Neural crest cell (in vitro differentiated cells): ENCODE measurements around the gene PCP2. TPM values are rescaled to one million over a fixed set of nuclear protein-coding genes. Genes with fewer than 3 reads are reported as not detected.

ENCODE experiments used
- DNase-seq: peaks from one replicate; pipeline ENCODE4 v3.0.0; 2021; ENCODE audit warnings: low read depth, mixed read lengths, low spot score
- H3K27ac Mint-ChIP-seq: one replicate; pipeline ENCODE4 v1.8.0; 2021; ENCODE audit warnings: mild to moderate bottlenecking, mixed read lengths; ENCODE audit not compliant: unreplicated experiment
- H3K27me3 Mint-ChIP-seq: 2 replicates; pipeline ENCODE4 v1.8.0; 2021; ENCODE audit warnings: low read depth, mild to moderate bottlenecking, mixed read lengths
- H3K36me3 Mint-ChIP-seq: 2 replicates; pipeline ENCODE4 v1.8.0; 2021; ENCODE audit warnings: low read depth, mild to moderate bottlenecking, mixed read lengths
- H3K4me1 Mint-ChIP-seq: 2 replicates; pipeline ENCODE4 v1.8.0; 2021; ENCODE audit warnings: mixed read lengths
- H3K4me3 Mint-ChIP-seq: one replicate; pipeline ENCODE4 v1.8.0; 2021; ENCODE audit warnings: mild to moderate bottlenecking, mixed read lengths
- H3K9me3 Mint-ChIP-seq: 2 replicates; pipeline ENCODE4 v1.8.0; 2021; ENCODE audit warnings: mixed read lengths
- CTCF ChIP-seq: fragments of 200-600 bp; sonication (generic); conservative IDR thresholded peaks from 2 replicates; pipeline ENCODE4 v1.5.0; 2021; ENCODE audit warnings: antibody characterized with exemption, mild to moderate bottlenecking
- total RNA-seq: library from RNA; stranded (reverse); gene quantifications from 2 replicates; pipeline ENCODE4 v1.2.1, GENCODE V29; 2021

Gene PCP2
- total RNA-seq, 1 donor from 2014 or later, result not detected

- H3K36me3 Mint-ChIP-seq, result no peaks in the 10 kb centered on the region
- H3K4me1 Mint-ChIP-seq, result no peaks in the 10 kb centered on the region
- no peak overlapping the region for H3K27ac Mint-ChIP-seq
- H3K4me3 Mint-ChIP-seq, result no peak overlapping the region
- H3K27me3 Mint-ChIP-seq, result no peaks in the 10 kb centered on the region
- TF ChIP-seq CTCF, result no peak
- no peaks in the 10 kb centered on the region for H3K9me3 Mint-ChIP-seq
- no peak for DNase-seq
These were observed 20.9 kb downstream of the PCP2 start for GRCh38 chr19:7612282-7613274.

- no peaks in the 10 kb centered on the region for H3K36me3 Mint-ChIP-seq
- H3K27me3 Mint-ChIP-seq, result no peaks in the 10 kb centered on the region
- no peaks in the 10 kb centered on the region for H3K4me1 Mint-ChIP-seq
- H3K9me3 Mint-ChIP-seq, result no peaks in the 10 kb centered on the region
- no peak for TF ChIP-seq CTCF
- DNase-seq, result no peak
- H3K4me3 Mint-ChIP-seq, result no peak overlapping the region
- no peak overlapping the region for H3K27ac Mint-ChIP-seq
These were observed 21.8 kb downstream of the PCP2 start for GRCh38 chr19:7611541-7612279.

GRCh38 chr19:7610491-7611240 lies 22.9 kb downstream of the PCP2 start:
- no peak overlapping the region for H3K27ac Mint-ChIP-seq
- H3K27me3 Mint-ChIP-seq, result peaks cover 1% of the 10 kb centered on the region
- no peak overlapping the region for H3K4me3 Mint-ChIP-seq
- no peak for DNase-seq
- H3K9me3 Mint-ChIP-seq, result no peaks in the 10 kb centered on the region
- H3K4me1 Mint-ChIP-seq, result no peaks in the 10 kb centered on the region
- H3K36me3 Mint-ChIP-seq, result no peaks in the 10 kb centered on the region
- no peak for TF ChIP-seq CTCF

GRCh38 chr19:7607874-7608560 lies 25.5 kb downstream of the PCP2 start:
- no peak for DNase-seq
- H3K36me3 Mint-ChIP-seq, result no peaks in the 10 kb centered on the region
- H3K27me3 Mint-ChIP-seq, result peaks cover 10% of the 10 kb centered on the region
- no peak for TF ChIP-seq CTCF
- H3K4me3 Mint-ChIP-seq, result no peak overlapping the region
- no peak overlapping the region for H3K27ac Mint-ChIP-seq
- no peaks in the 10 kb centered on the region for H3K4me1 Mint-ChIP-seq
- no peaks in the 10 kb centered on the region for H3K9me3 Mint-ChIP-seq
